Adrenal gland (tissue), 5 donors: ENCODE measurements around the gene MEIOC.
"Not testable (repeated sequence)": the region's sequence is repeated elsewhere in the genome, so short reads cannot be mapped to it uniquely, and the experiment has no call there.

Experiments
- POLR2A ChIP-seq, 2 donors: fragments of 450-650 bp; IDR thresholded peaks; one replicate each; pipeline ENCODE4 v1.6.1; 2017; ENCODE audit warnings: antibody characterized with exemption in 2 of 2, mild to moderate bottlenecking in 2 of 2, moderate library complexity in 1 of 2
- TF ChIP-seq, protein P1 (sequence below), 6 experiments: fragments of 450-650 bp in 4 of 6; fragments of 200-600 bp in 2 of 6; sonication (generic) in 1 of 6; IDR thresholded peaks; 1 replicate in 5 of 6; 2 replicates in 1 of 6; pipeline versions ENCODE4 v1.5.1 to v1.8.0; 2016 to 2021; ENCODE audit warnings: antibody characterized with exemption in 6 of 6, mild to moderate bottlenecking in 2 of 6, moderate library complexity in 1 of 6
- donor health status: DM: no; HTN: no; CAD: no.

DNA sequence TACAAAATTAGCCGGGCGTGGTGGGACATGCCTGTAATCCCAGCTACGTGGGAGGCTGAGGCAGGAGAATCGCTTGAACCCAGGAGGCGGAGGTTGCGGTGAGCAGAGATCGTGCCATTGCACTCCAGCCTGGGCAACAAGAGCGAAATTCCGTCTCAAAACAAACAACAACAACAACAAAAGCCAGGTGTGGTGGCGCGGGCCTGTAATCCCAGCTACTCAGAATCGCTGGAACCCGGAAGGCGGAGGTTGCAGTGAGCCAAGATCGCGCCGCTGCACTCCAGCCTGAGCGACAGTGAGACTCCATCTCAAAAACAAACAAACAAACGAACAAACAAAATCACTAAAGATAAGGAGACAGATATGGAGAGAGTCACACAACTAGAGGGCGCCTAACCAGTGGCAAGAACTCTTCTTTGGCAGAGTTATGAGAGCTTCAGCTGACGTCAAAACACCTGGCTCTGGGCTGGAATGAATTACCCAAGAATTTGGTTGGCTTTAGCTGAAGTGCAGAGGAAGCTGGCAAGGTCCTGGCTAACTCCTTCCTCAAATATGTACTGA, 34.6 kb downstream of the MEIOC start:
- TF ChIP-seq, protein P1, sequence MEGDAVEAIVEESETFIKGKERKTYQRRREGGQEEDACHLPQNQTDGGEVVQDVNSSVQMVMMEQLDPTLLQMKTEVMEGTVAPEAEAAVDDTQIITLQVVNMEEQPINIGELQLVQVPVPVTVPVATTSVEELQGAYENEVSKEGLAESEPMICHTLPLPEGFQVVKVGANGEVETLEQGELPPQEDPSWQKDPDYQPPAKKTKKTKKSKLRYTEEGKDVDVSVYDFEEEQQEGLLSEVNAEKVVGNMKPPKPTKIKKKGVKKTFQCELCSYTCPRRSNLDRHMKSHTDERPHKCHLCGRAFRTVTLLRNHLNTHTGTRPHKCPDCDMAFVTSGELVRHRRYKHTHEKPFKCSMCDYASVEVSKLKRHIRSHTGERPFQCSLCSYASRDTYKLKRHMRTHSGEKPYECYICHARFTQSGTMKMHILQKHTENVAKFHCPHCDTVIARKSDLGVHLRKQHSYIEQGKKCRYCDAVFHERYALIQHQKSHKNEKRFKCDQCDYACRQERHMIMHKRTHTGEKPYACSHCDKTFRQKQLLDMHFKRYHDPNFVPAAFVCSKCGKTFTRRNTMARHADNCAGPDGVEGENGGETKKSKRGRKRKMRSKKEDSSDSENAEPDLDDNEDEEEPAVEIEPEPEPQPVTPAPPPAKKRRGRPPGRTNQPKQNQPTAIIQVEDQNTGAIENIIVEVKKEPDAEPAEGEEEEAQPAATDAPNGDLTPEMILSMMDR (IDR thresholded peaks at IDR 0.05), result not testable (repeated sequence)
- TF ChIP-seq POLR2A (IDR thresholded peaks at IDR 0.05), result not testable (repeated sequence)
